ENCODE data around the gene TMEM126A. TPM values are rescaled to one million over a fixed set of nuclear protein-coding genes. Genes with fewer than 3 reads are reported as not detected.
"Not testable (repeated sequence)": the region's sequence is repeated elsewhere in the genome, so short reads cannot be mapped to it uniquely, and the experiment has no call there.

The TMEM126A gene
- total RNA-seq, result 10 to 100 TPM; 23.2 to 57.5 (median 37.7) TPM

GRCh38 chr11:85647604-85648299, at the start of gene TMEM126A:
Gene TMEM126A, plus strand, starts transcription at chr11:85647967. Its CDS starts 2,289 bp downstream, at chr11:85650256.
- 0 to 4% (median 0%) methylated on average over 1 to 22 of the region's 33 CpGs; no CpG with 5 or more reads in 2 of the 10 experiments for WGBS, 10 experiments
- Histone ChIP-seq H3K4me3 (peak within 1 kb of the TSS; percentile 48 to 57 (median 50)), H3K27ac (peak within 1 kb of the TSS; percentile 59 to 65), H3K4me1 (replicated peaks in 1 of 2) (peaks cover 0 to 13% of the 10 kb centered on the region in 2 donors)
- peak; percentile 96 to 99 (median 97) for ATAC-seq (replicated peaks in 6 of 8)
- in situ Hi-C loops (cut with MboI; ENCODE audit: low pct_unique_long_range_greater_than_20kb in 2 of 9, low sequenced_read_pairs in 9 of 9, unreplicated experiment in 9 of 9), result no loop called here

GRCh38 chr11:85599083-85599482, 48.7 kb upstream of the TMEM126A start:
- ATAC-seq (replicated peaks in 6 of 8), result no peak
- H3K4me1 ChIP-seq (replicated peaks in 1 of 2), result no peaks in the 10 kb centered on the region
- in situ Hi-C loops (cut with MboI; ENCODE audit: low pct_unique_long_range_greater_than_20kb in 2 of 9, low sequenced_read_pairs in 9 of 9, unreplicated experiment in 9 of 9), result loop anchor here in 3 of 9 experiments (25.0 kb wide), 2 partner anchors 787 to 812 kb away; no protein-coding TSS in a partner anchor
- no peak overlapping the region for H3K27ac ChIP-seq
- no peak overlapping the region for H3K4me3 ChIP-seq
- WGBS, 10 experiments, result 48 to 80% (median 72%) methylated on average over 1 to 5 of the region's 5 CpGs; no CpG with 5 or more reads in 1 of the 10 experiments

- Histone ChIP-seq H3K4me1 (replicated peaks in 1 of 2) (no peaks in the 10 kb centered on the region), H3K4me3 (no peak overlapping the region), H3K27ac (no peak overlapping the region)
- in situ Hi-C loops (cut with MboI; ENCODE audit: low pct_unique_long_range_greater_than_20kb in 2 of 9, low sequenced_read_pairs in 9 of 9, unreplicated experiment in 9 of 9), result no loop called here
- ATAC-seq (replicated peaks in 6 of 8), result no peak
- 45 to 100% (median 93%) methylated on average over 1 to 2 of the region's 2 CpGs; no CpG with 5 or more reads in 1 of the 10 experiments for WGBS, 10 experiments
Measured at GRCh38 chr11:85602526-85603213, 45.1 kb upstream of the TMEM126A start.

- WGBS, 10 experiments, result 54 to 96% (median 88%) methylated on average over 2 to 4 of the region's 4 CpGs
- ATAC-seq (replicated peaks in 6 of 8), result no peak
- Histone ChIP-seq H3K4me1 (replicated peaks in 1 of 2) (no peaks in the 10 kb centered on the region), H3K4me3 (no peak overlapping the region), H3K27ac (no peak overlapping the region)
- in situ Hi-C loops (cut with MboI; ENCODE audit: low pct_unique_long_range_greater_than_20kb in 2 of 9, low sequenced_read_pairs in 9 of 9, unreplicated experiment in 9 of 9), result no loop called here
Measured at GRCh38 chr11:85603220-85603619, 44.5 kb upstream of the TMEM126A start.

- in situ Hi-C loops (cut with MboI; ENCODE audit: low pct_unique_long_range_greater_than_20kb in 2 of 9, low sequenced_read_pairs in 9 of 9, unreplicated experiment in 9 of 9); H3K4me3 ChIP-seq; ATAC-seq (replicated peaks in 6 of 8); H3K27ac ChIP-seq; H3K4me1 ChIP-seq (replicated peaks in 1 of 2): not testable (repeated sequence)
- 92 to 100% (median 100%) methylated on average over 1 to 3 of the region's 3 CpGs; no CpG with 5 or more reads in 2 of the 10 experiments for WGBS, 10 experiments
Measured at GRCh38 chr11:85606237-85606636, 41.5 kb upstream of the TMEM126A start.

GRCh38 chr11:85608621-85609020, 39.1 kb upstream of the TMEM126A start:
- in situ Hi-C loops (cut with MboI; ENCODE audit: low pct_unique_long_range_greater_than_20kb in 2 of 9, low sequenced_read_pairs in 9 of 9, unreplicated experiment in 9 of 9); ATAC-seq (replicated peaks in 6 of 8); H3K4me3 ChIP-seq: not testable (repeated sequence)

GRCh38 chr11:85609286-85609685, 38.5 kb upstream of the TMEM126A start:
- H3K4me3 ChIP-seq; H3K4me1 ChIP-seq (replicated peaks in 1 of 2); H3K27ac ChIP-seq; in situ Hi-C loops (cut with MboI; ENCODE audit: low pct_unique_long_range_greater_than_20kb in 2 of 9, low sequenced_read_pairs in 9 of 9, unreplicated experiment in 9 of 9); ATAC-seq (replicated peaks in 6 of 8): not testable (repeated sequence)
- 33 to 83% (median 75%) methylated on average over 1 to 2 of the region's 2 CpGs; no CpG with 5 or more reads in 4 of the 10 experiments for WGBS, 10 experiments

More at GRCh38 chr11:85608621-85609020, 39.1 kb upstream of the TMEM126A start:
- not testable (repeated sequence) for H3K4me1 ChIP-seq (replicated peaks in 1 of 2); H3K27ac ChIP-seq

- H3K27ac ChIP-seq; ATAC-seq (replicated peaks in 6 of 8); H3K4me3 ChIP-seq; H3K4me1 ChIP-seq (replicated peaks in 1 of 2); in situ Hi-C loops (cut with MboI; ENCODE audit: low pct_unique_long_range_greater_than_20kb in 2 of 9, low sequenced_read_pairs in 9 of 9, unreplicated experiment in 9 of 9): not testable (repeated sequence)
- WGBS, 10 experiments, result 57 to 100% (median 85%) methylated on average over 1 to 2 of the region's 2 CpGs
Measured at GRCh38 chr11:85611643-85612042, 36.1 kb upstream of the TMEM126A start.

GRCh38 chr11:85619499-85619898, 28.3 kb upstream of the TMEM126A start:
- Histone ChIP-seq H3K4me1 (replicated peaks in 1 of 2) (no peaks in the 10 kb centered on the region), H3K4me3 (no peak overlapping the region), H3K27ac (no peak overlapping the region)
- no peak for ATAC-seq (replicated peaks in 6 of 8)
- 82 to 100% (median 86%) methylated on average over 1 to 6 of the region's 6 CpGs; no CpG with 5 or more reads in 4 of the 10 experiments for WGBS, 10 experiments
- in situ Hi-C loops (cut with MboI; ENCODE audit: low pct_unique_long_range_greater_than_20kb in 2 of 9, low sequenced_read_pairs in 9 of 9, unreplicated experiment in 9 of 9), result no loop called here

- Histone ChIP-seq H3K4me1 (replicated peaks in 1 of 2) (no peaks in the 10 kb centered on the region), H3K27ac (no peak overlapping the region), H3K4me3 (no peak overlapping the region)
- ATAC-seq (replicated peaks in 6 of 8), result no peak
- 71 to 100% (median 92%) methylated on average over 1 to 3 of the region's 3 CpGs for WGBS, 10 experiments
- in situ Hi-C loops (cut with MboI; ENCODE audit: low pct_unique_long_range_greater_than_20kb in 2 of 9, low sequenced_read_pairs in 9 of 9, unreplicated experiment in 9 of 9), result no loop called here
Measured at GRCh38 chr11:85620256-85620655, 27.5 kb upstream of the TMEM126A start.

GRCh38 chr11:85626496-85626895, 21.3 kb upstream of the TMEM126A start:
- ATAC-seq (replicated peaks in 6 of 8), result no peak
- no peak overlapping the region for H3K27ac ChIP-seq
- WGBS, 10 experiments, result 44 to 93% (median 59%) methylated on average over 2 of the region's 2 CpGs; no CpG with 5 or more reads in 1 of the 10 experiments
- peaks cover 7 to 17% of the 10 kb centered on the region in 2 donors for H3K4me1 ChIP-seq (replicated peaks in 1 of 2)
- in situ Hi-C loops (cut with MboI; ENCODE audit: low pct_unique_long_range_greater_than_20kb in 2 of 9, low sequenced_read_pairs in 9 of 9, unreplicated experiment in 9 of 9), result no loop called here
- peak overlapping the region in 4 of 5 donors; percentile 48 to 89 (median 61) for H3K4me3 ChIP-seq

GRCh38 chr11:85627332-85627997, 20.3 kb upstream of the TMEM126A start, which contains the start of gene DLG2:
Gene DLG2, minus strand, starts transcription at chr11:85627344.
- in situ Hi-C loops (cut with MboI; ENCODE audit: low pct_unique_long_range_greater_than_20kb in 2 of 9, low sequenced_read_pairs in 9 of 9, unreplicated experiment in 9 of 9), result no loop called here
- H3K27ac ChIP-seq, result peak within 1 kb of the TSS; percentile 29 to 71
- H3K4me3 ChIP-seq, result peak within 1 kb of the TSS; percentile 48 to 89 (median 67)
- ATAC-seq (replicated peaks in 6 of 8), result peak in 7 of 8 experiments; percentile 6 to 33 (median 23)
- 0 to 9% (median 1%) methylated on average over 1 to 15 of the region's 23 CpGs; no CpG with 5 or more reads in 3 of the 10 experiments for WGBS, 10 experiments
- H3K4me1 ChIP-seq (replicated peaks in 1 of 2), result peaks cover 7 to 17% of the 10 kb centered on the region in 2 donors
